ENCODE measurements around the gene POLE4.

Gene POLE4

GRCh38 chr2:74944987-74945787 is 13.3 kb upstream of the POLE4 start:
- Histone ChIP-seq H3K9ac (ENCODE audit: low read depth, low read length) (no peak overlapping the region), H3K9me3 (ENCODE audit: insufficient read depth, low read depth, low read length) (no peaks in the 10 kb centered on the region), H3K4me1 (ENCODE audit: insufficient read depth, low read length) (0 out of 2 replicates have a peak, but pooled peaks cover 3% of the 10 kb centered on the region), H3K27me3 (ENCODE audit: insufficient read depth, low read length) (no peaks in the 10 kb centered on the region), H3K4me3 (ENCODE audit: low read length) (no peak overlapping the region), H3K27ac (ENCODE audit: low read length) (no peak overlapping the region), H3K36me3 (ENCODE audit: insufficient read depth, low read depth, low read length) (no peaks in the 10 kb centered on the region)

DNA sequence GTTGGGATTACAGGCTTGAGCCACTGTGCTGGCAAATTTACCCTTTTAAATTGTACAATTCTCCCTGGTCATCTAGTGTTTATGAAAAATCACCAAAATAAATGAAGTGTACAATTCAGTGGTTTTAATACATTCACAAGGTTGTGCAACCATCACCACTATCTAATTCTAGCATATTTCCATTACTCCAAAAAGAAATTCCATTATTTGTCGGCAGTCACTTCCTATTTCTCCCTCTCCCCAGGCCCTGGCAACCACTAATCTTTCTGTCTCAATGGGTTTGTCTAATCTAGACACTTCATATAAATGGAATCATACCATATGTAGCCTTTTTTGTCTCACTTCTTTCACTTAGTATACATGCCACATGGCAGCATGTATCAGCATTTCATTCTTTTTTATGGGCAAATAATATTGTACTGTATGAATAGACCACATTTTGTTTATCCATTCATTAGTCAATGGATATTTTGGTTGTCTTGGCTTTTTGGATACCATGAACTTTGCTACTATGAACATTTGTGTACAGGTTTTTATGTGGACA is 12.6 kb upstream of the POLE4 start:
- Histone ChIP-seq H3K27ac (ENCODE audit: low read length) (no peak overlapping the region), H3K36me3 (ENCODE audit: insufficient read depth, low read depth, low read length) (no peaks in the 10 kb centered on the region), H3K4me3 (ENCODE audit: low read length) (no peak overlapping the region), H3K27me3 (ENCODE audit: insufficient read depth, low read length) (no peaks in the 10 kb centered on the region), H3K9me3 (ENCODE audit: insufficient read depth, low read depth, low read length) (no peaks in the 10 kb centered on the region), H3K9ac (ENCODE audit: low read depth, low read length) (no peak overlapping the region), H3K4me1 (ENCODE audit: insufficient read depth, low read length) (0 out of 2 replicates have a peak, but pooled peaks cover 3% of the 10 kb centered on the region)

DNA sequence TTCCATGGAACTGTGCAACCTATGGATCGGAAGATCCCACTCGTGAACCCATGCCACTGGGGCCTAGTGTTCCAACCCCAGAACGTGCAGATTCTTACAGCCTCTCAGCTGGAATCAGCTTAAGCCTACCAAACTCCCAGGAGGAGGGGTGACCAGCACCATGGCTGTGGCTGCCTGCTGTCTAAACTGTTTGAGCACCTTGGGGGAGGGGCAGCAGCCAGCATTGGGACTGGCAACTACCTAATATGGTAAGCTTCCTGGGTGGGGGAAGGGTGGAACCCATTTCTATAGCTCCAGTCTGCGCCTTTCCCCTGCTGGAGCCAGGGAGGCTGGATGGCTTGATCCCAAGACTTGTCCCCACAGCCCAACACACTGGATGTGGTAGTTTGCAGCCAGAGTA is 10.7 kb upstream of the POLE4 start:
- Histone ChIP-seq H3K9ac (ENCODE audit: low read depth, low read length) (no peak overlapping the region), H3K4me3 (ENCODE audit: low read length) (no peak overlapping the region), H3K27me3 (ENCODE audit: insufficient read depth, low read length) (no peaks in the 10 kb centered on the region), H3K9me3 (ENCODE audit: insufficient read depth, low read depth, low read length) (peaks cover 5% of the 10 kb centered on the region; the same call in 1 of the 2 replicates), H3K4me1 (ENCODE audit: insufficient read depth, low read length) (0 out of 2 replicates have a peak, but pooled peaks cover 3% of the 10 kb centered on the region), H3K36me3 (ENCODE audit: insufficient read depth, low read depth, low read length) (no peaks in the 10 kb centered on the region), H3K27ac (ENCODE audit: low read length) (peak overlapping the region; percentile 12)

DNA sequence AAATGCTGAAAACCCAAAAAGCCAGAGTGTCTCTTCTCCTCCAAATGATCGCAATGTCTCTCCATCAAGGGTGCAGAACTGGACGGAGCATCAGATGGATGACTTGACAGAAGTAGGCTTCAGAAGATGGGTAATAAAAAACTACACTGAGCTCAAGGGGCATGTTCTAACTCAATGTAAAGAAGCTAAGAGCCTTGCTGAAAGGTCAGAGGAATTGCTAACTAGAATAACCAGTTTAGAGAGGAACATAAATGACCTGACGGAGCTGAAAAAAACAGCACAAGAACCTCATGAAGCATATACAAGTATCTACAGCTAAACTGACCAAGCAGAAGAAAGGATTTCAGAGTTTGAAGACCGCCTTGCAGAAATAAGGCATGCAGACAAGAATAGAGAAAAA is 9.7 kb upstream of the POLE4 start:
- Histone ChIP-seq H3K9ac (ENCODE audit: low read depth, low read length) (no peak overlapping the region), H3K9me3 (ENCODE audit: insufficient read depth, low read depth, low read length) (peaks cover 5% of the 10 kb centered on the region; the same call in 1 of the 2 replicates), H3K27ac (ENCODE audit: low read length) (no peak overlapping the region), H3K4me3 (ENCODE audit: low read length) (no peak overlapping the region), H3K27me3 (ENCODE audit: insufficient read depth, low read length) (no peaks in the 10 kb centered on the region), H3K4me1 (ENCODE audit: insufficient read depth, low read length) (0 out of 2 replicates have a peak, but pooled peaks cover 3% of the 10 kb centered on the region), H3K36me3 (ENCODE audit: insufficient read depth, low read depth, low read length) (no peaks in the 10 kb centered on the region)

- peaks cover 5% of the 10 kb centered on the region; the same call in 1 of the 2 replicates for H3K9me3 ChIP-seq (ENCODE audit: insufficient read depth, low read depth, low read length)
These were observed 7.2 kb upstream of the POLE4 start for GRCh38 chr2:74951211-74951754.

DNA sequence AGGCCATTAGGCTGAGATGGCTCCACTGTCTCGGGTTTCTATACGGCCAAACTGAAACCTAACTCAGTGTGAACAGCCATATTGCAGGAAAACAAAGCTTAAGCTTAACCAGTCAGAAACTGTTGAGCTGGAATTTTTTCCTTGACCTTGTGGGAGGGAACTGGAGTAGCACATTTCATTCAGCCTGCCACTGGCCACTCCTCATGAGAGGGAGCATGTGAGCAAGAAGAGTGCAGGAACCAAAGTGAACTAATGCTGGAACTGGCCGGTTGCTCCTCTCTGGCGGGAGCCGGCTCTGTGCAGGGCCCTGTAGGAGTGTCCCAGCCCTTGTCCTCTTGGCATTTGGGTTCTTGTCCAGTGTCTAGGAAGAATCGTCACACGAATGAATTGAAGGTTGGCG is 5.9 kb upstream of the POLE4 start:
- H3K27me3 ChIP-seq (ENCODE audit: insufficient read depth, low read length), result peaks cover 20% of the 10 kb centered on the region
- H3K4me1 ChIP-seq (ENCODE audit: insufficient read depth, low read length), result 0 out of 2 replicates have a peak, but pooled peaks cover 3% of the 10 kb centered on the region
- no peak overlapping the region for H3K4me3 ChIP-seq (ENCODE audit: low read length)
- no peaks in the 10 kb centered on the region for H3K36me3 ChIP-seq (ENCODE audit: insufficient read depth, low read depth, low read length)
- no peak overlapping the region for H3K9ac ChIP-seq (ENCODE audit: low read depth, low read length)
- no peak overlapping the region for H3K27ac ChIP-seq (ENCODE audit: low read length)
- peaks cover 5% of the 10 kb centered on the region; the same call in 1 of the 2 replicates for H3K9me3 ChIP-seq (ENCODE audit: insufficient read depth, low read depth, low read length)

More at GRCh38 chr2:74951211-74951754, 7.2 kb upstream of the POLE4 start:
- Histone ChIP-seq H3K4me3 (ENCODE audit: low read length) (no peak overlapping the region), H3K4me1 (ENCODE audit: insufficient read depth, low read length) (0 out of 2 replicates have a peak, but pooled peaks cover 3% of the 10 kb centered on the region), H3K27ac (ENCODE audit: low read length) (no peak overlapping the region), H3K36me3 (ENCODE audit: insufficient read depth, low read depth, low read length) (no peaks in the 10 kb centered on the region), H3K9ac (ENCODE audit: low read depth, low read length) (no peak overlapping the region), H3K27me3 (ENCODE audit: insufficient read depth, low read length) (peaks cover 8% of the 10 kb centered on the region; the same call in 1 of the 2 replicates)

GRCh38 chr2:74953796-74954499 is 4.5 kb upstream of the POLE4 start:
- no peak overlapping the region for H3K9ac ChIP-seq (ENCODE audit: low read depth, low read length)
- peaks cover 29% of the 10 kb centered on the region for H3K27me3 ChIP-seq (ENCODE audit: insufficient read depth, low read length)
- no peak overlapping the region for H3K27ac ChIP-seq (ENCODE audit: low read length)
- H3K36me3 ChIP-seq (ENCODE audit: insufficient read depth, low read depth, low read length), result no peaks in the 10 kb centered on the region
- H3K4me3 ChIP-seq (ENCODE audit: low read length), result no peak overlapping the region
- H3K4me1 ChIP-seq (ENCODE audit: insufficient read depth, low read length), result no peaks in the 10 kb centered on the region
- H3K9me3 ChIP-seq (ENCODE audit: insufficient read depth, low read depth, low read length), result peaks cover 6% of the 10 kb centered on the region; the same call in 1 of the 2 replicates

DNA sequence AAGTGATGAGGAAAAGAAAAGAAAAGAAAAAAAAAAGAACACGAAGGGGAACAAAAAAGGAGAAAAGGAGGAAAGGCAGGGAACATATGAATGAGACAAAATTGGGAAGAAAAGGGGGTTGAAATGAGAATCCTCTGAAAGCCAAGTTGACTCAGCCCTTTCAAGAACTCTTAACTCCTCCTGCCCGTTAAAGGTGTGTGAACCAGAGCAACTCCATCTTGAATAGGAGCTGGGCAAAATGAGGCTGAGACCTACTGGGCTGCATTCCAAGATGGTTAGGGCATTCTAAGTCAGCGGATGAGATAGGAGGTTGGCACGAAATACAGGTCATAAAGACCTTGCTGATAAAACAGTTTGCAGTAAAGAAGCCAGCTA is 4.0 kb upstream of the POLE4 start:
- Histone ChIP-seq H3K36me3 (ENCODE audit: insufficient read depth, low read depth, low read length) (no peaks in the 10 kb centered on the region; the same call in 1 of the 2 replicates), H3K4me1 (ENCODE audit: insufficient read depth, low read length) (no peaks in the 10 kb centered on the region), H3K9ac (ENCODE audit: low read depth, low read length) (no peak overlapping the region), H3K9me3 (ENCODE audit: insufficient read depth, low read depth, low read length) (peaks cover 10% of the 10 kb centered on the region), H3K4me3 (ENCODE audit: low read length) (no peak overlapping the region), H3K27ac (ENCODE audit: low read length) (no peak overlapping the region), H3K27me3 (ENCODE audit: insufficient read depth, low read length) (peaks cover 34% of the 10 kb centered on the region)

DNA sequence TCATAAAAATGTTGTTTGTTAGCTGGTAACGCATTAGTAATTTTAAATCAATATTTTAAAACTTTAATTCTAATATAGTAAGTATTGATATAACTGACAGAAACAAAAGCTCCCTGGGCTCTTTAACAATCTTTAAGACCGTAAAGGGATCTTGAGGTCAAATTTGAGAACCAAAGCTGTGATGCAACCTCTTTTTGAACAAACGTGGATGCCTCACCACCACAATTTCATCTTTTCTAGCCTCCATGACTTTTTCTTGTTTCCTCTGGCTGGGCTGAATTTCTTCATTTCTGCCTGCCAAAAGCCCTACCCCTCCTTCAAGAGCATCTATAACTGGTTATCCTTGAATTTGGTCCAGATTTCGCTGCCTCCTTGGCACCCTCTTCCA is 563 bp upstream of the POLE4 start:
- peaks cover 35% of the 10 kb centered on the region for H3K27me3 ChIP-seq (ENCODE audit: insufficient read depth, low read length)
- H3K27ac ChIP-seq (ENCODE audit: low read length), result no peak overlapping the region
- peaks cover 9% of the 10 kb centered on the region for H3K9me3 ChIP-seq (ENCODE audit: insufficient read depth, low read depth, low read length)
- no peaks in the 10 kb centered on the region for H3K4me1 ChIP-seq (ENCODE audit: insufficient read depth, low read length)
- H3K4me3 ChIP-seq (ENCODE audit: low read length), result peak overlapping the region; percentile 75
- H3K36me3 ChIP-seq (ENCODE audit: insufficient read depth, low read depth, low read length), result peaks cover 20% of the 10 kb centered on the region
- peak overlapping the region; percentile 65; the same call in 1 of the 2 replicates for H3K9ac ChIP-seq (ENCODE audit: low read depth, low read length)

DNA sequence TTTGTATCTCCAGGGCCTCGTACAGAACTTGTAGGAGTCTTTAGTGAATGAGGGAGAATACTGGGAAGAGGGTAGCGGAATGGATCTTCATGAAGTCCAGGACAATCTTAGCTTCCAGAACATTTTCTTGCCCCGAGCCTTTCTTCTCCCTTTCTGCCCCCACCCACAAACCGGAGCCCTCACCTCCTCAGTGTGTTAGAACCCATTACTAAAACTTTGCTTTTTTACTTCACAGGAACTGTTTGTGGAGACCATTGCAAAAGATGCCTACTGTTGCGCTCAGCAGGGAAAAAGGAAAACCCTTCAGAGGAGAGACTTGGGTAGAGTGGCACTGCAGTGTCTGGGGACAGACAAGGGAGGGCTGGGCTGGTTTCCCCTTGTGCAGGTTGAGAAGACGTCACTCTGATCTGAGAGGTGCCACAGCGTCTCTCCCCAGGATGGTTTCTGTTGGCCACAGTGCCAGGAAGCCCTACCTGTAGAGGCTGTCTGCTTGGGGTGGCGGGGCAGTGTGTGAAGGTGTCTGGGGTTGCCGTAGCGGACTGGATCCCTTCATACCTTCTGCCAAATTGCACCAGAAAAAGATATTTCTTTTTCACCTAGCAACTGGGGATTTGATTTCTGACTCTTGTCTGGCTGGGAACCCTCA is 786 bp downstream of the POLE4 start:
- Histone ChIP-seq H3K9ac (ENCODE audit: low read depth, low read length) (no peak overlapping the region), H3K9me3 (ENCODE audit: insufficient read depth, low read depth, low read length) (peaks cover 9% of the 10 kb centered on the region), H3K4me1 (ENCODE audit: insufficient read depth, low read length) (no peaks in the 10 kb centered on the region), H3K36me3 (ENCODE audit: insufficient read depth, low read depth, low read length) (peaks cover 20% of the 10 kb centered on the region), H3K4me3 (ENCODE audit: low read length) (peak overlapping the region; percentile 75), H3K27me3 (ENCODE audit: insufficient read depth, low read length) (peaks cover 35% of the 10 kb centered on the region), H3K27ac (ENCODE audit: low read length) (no peak overlapping the region)

DNA sequence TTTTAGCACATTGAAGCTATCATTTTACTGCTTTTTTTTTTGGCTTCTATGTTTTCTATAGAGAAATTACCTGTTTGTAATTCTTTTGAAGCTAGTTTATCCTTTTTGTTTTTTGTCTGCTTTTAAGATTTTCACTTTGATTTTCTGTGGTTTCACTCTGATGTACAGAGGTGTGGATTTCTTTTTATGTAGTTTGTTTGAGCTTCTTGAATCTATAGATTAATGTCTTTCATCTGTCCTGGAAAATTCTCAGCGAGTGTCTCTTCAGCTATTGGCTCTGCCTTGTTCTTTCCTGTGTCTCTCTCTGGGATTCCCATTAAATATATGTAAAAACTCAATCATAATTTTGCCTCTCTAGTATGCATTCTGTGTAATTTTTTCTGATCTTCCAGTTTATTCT is 8.4 kb downstream of the POLE4 start:
- Histone ChIP-seq H3K4me1 (ENCODE audit: insufficient read depth, low read length) (no peaks in the 10 kb centered on the region), H3K36me3 (ENCODE audit: insufficient read depth, low read depth, low read length) (peaks cover 7% of the 10 kb centered on the region)

More for the DNA sequence above, 8.4 kb downstream of the POLE4 start:
- Histone ChIP-seq H3K9ac (ENCODE audit: low read depth, low read length) (no peak overlapping the region), H3K9me3 (ENCODE audit: insufficient read depth, low read depth, low read length) (no peaks in the 10 kb centered on the region; the same call in 1 of the 2 replicates), H3K27me3 (ENCODE audit: insufficient read depth, low read length) (no peaks in the 10 kb centered on the region), H3K4me3 (ENCODE audit: low read length) (no peak overlapping the region), H3K27ac (ENCODE audit: low read length) (no peak overlapping the region)

Data from iPS-20b (cell line).